ENCODE data around the gene NTN5. TPM values are rescaled to one million over a fixed set of nuclear protein-coding genes. Genes with fewer than 3 reads are reported as not detected.

The NTN5 gene
- total and polyA plus RNA-seq, 10 of the 15 experiments (the other 5 are each of a cell fraction or from before 2014, with no cell fraction given): 0.07 to 0.22 TPM; not detected in 8

DNA sequence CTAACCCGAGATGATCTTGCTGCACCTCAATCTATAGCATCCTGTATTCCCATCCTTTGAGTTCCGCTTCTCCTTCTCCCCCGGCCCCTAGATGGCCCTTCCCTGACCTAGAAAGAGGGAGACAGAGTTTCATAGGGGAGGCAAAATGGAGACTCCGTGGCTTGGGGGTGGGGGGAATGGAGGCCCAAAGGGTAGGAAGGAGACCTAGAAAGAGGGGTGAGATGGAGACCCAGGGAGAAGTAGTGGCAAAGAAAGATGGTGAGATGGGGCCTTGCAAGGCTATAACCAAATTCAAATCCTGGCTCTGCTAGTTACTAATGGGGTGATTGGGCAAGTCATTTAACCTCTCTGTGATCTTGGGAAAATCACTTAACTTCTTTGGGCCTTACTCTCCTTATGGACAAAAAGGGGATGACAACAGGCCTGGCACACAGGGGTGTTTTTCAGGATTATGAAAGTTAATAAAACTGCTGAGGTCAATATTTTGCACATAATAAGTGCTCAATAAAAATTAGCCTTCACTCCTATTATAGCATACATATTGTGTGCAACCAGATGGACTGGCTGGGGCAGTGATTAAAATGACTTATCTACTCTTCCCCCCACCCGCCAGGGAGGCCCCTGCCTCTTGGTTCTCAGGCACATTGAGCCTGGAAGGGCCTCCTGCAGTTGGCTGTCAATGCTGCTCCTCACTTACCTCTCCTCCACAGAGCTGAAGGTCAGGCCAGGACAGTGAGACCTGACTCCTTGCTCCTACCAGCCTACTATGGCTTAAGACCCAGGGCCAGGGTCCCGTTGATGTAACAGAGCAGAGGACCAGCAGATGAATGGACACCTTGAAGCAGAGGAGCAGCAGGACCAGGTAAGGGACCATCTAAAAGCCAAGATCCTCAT lies 52.9 kb downstream of the NTN5 start:
- no peaks in the 10 kb centered on the region for H3K9me3 ChIP-seq (replicated peaks; ENCODE audit: control insufficient read depth, insufficient read depth, low read length)
- RAD21 ChIA-PET (ENCODE audit: unreplicated experiment): interaction anchor here (0.6 to 1.6 kb wide), 9 partner anchors 8 to 164 kb away, joined by 3 to 15 read pairs (median 5); no protein-coding TSS in a partner anchor
- CTCF ChIA-PET: interaction anchor here (0.6 to 1.3 kb wide), 6 partner anchors 13 to 352 kb away, joined by 3 to 6 read pairs (median 3); partner anchors contain the start of gene CA11
- H2AFZ ChIP-seq (ENCODE audit: control insufficient read depth, low read depth, low read length): peak overlapping the region; percentile 82
- no peaks in the 10 kb centered on the region for H3K27me3 ChIP-seq (replicated peaks in 1 of 2; ENCODE audit: control insufficient read depth in 2 of 2, insufficient read depth in 2 of 2, low read length in 1 of 2)
- intact Hi-C loops (cut with micrococcal nuclease; ENCODE audit: unreplicated experiment) (no loop called here), in situ Hi-C loops (cut with MboI) (no loop called here)
- BruUV-seq (replicated peaks): TSS peak; percentile 84
- POLR2A ChIA-PET: interaction anchor here (0.6 to 6.6 kb wide), 14 partner anchors 11 to 974 kb away, joined by 3 to 62 read pairs (median 4); partner anchors contain the start of genes CA11, EMP3, GYS1 and RUVBL2
- peak overlapping the region; percentile 99 for H3K4me3 ChIP-seq
- 22% methylated on average over 6 of the region's 6 CpGs for WGBS (ENCODE audit: insufficient coverage, insufficient replicate concordance, low lambda C conversion rate, missing lambda C conversion rate)
- SMC1A ChIA-PET (ENCODE audit: uncharacterized antibody, unreplicated experiment): interaction anchor here (0.7 to 2.7 kb wide), 3 partner anchors 14 to 112 kb away, joined by 3 to 15 read pairs (median 4); no protein-coding TSS in a partner anchor
- peaks cover 21 to 26% of the 10 kb centered on the region in 2 experiments for H3K36me3 ChIP-seq (ENCODE audit: control insufficient read depth in 2 of 2, insufficient read depth in 2 of 2, low read length in 1 of 2)
- H3K4me1 ChIP-seq (ENCODE audit: control insufficient read depth, insufficient read depth, low read length): peaks cover 25% of the 10 kb centered on the region
- H3K4me2 ChIP-seq (ENCODE audit: control insufficient read depth, insufficient read depth): peak overlapping the region; percentile 78
- FAIRE-seq (no peak), ATAC-seq (no peak), DNase-seq (ENCODE audit: low read depth, low spot score) (no peak)
- peak overlapping the region; percentile 99 for H3K9ac ChIP-seq (ENCODE audit: control insufficient read depth, insufficient read depth, low read length)
- H3K79me2 ChIP-seq (ENCODE audit: control insufficient read depth, insufficient read depth, low read length): peaks cover 62% of the 10 kb centered on the region
- peak overlapping the region; percentile 95 for H3K27ac ChIP-seq (ENCODE audit: control insufficient read depth, insufficient read depth)
- peaks cover 12% of the 10 kb centered on the region for H4K20me1 ChIP-seq (ENCODE audit: control insufficient read depth, insufficient read depth)
- TF ChIP-seq ZNF217 (IDR thresholded peaks at IDR 0.05): peak; percentile 80; the same call in 1 of the 2 replicates
- TF ChIP-seq ATF7 (IDR thresholded peaks at IDR 0.05; ENCODE audit: low read depth): no peak
- TF ChIP-seq IKZF2 (IDR thresholded peaks at IDR 0.05): peak; percentile 20 to 39; a peak in 1 of 4 replicates
- TF ChIP-seq NRF1 (conservative IDR thresholded peaks at IDR 0.05; ENCODE audit: low read depth, low read length): no peak
- peak; percentile 19; the same call in 1 of the 2 replicates for TF ChIP-seq NR2F1 (conservative IDR thresholded peaks at IDR 0.05)
- TF ChIP-seq SMAD1 (IDR thresholded peaks at IDR 0.05; ENCODE audit: low read depth, partially characterized antibody): peak; percentile 7
- TF ChIP-seq ZNF24 (IDR thresholded peaks at IDR 0.05): no peak
- no peak for TF ChIP-seq KDM1A (IDR thresholded peaks at IDR 0.05; ENCODE audit: borderline replicate concordance)
- TF ChIP-seq NFYB (IDR thresholded peaks at IDR 0.05; ENCODE audit: insufficient read depth, low read depth, low read length): 0 out of 2 replicates have a peak, but pooled peaks have one; percentile 2
- no peak for TF ChIP-seq MTA3 (IDR thresholded peaks at IDR 0.05; ENCODE audit: borderline replicate concordance, low read length)
- no peak for TF ChIP-seq SP1 (IDR thresholded peaks at IDR 0.05; ENCODE audit: low read depth, low read length)
- TF ChIP-seq KLF5 (IDR thresholded peaks at IDR 0.05; ENCODE audit: partially characterized antibody): no peak
- TF ChIP-seq SIX5 (IDR thresholded peaks at IDR 0.05; ENCODE audit: low read depth, low read length, severe bottlenecking): no peak
- no peak for TF ChIP-seq BCL11A (IDR thresholded peaks at IDR 0.05; ENCODE audit: low read depth, low read length)
- no peak for TF ChIP-seq ZNF274 (IDR thresholded peaks at IDR 0.05; ENCODE audit: insufficient read depth, insufficient read length)
- no peak for TF ChIP-seq ETV6 (conservative IDR thresholded peaks at IDR 0.05 in 1 of 2, IDR thresholded peaks at IDR 0.05 in 1 of 2; ENCODE audit: borderline replicate concordance in 1 of 2, low read depth in 1 of 2)
- no peak for TF ChIP-seq CREB1 (IDR thresholded peaks at IDR 0.05; ENCODE audit: low read depth)
- TF ChIP-seq SMAD5 (IDR thresholded peaks at IDR 0.05; ENCODE audit: low read depth): no peak
- TF ChIP-seq TBL1XR1 (IDR thresholded peaks at IDR 0.05; ENCODE audit: low read depth, low read length): no peak
- peak; percentile 95 for TF ChIP-seq SMARCA5 (IDR thresholded peaks at IDR 0.05)
- TF ChIP-seq, protein P1, sequence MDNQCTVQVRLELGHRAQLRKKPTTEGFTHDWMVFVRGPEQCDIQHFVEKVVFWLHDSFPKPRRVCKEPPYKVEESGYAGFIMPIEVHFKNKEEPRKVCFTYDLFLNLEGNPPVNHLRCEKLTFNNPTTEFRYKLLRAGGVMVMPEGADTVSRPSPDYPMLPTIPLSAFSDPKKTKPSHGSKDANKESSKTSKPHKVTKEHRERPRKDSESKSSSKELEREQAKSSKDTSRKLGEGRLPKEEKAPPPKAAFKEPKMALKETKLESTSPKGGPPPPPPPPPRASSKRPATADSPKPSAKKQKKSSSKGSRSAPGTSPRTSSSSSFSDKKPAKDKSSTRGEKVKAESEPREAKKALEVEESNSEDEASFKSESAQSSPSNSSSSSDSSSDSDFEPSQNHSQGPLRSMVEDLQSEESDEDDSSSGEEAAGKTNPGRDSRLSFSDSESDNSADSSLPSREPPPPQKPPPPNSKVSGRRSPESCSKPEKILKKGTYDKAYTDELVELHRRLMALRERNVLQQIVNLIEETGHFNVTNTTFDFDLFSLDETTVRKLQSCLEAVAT (IDR thresholded peaks at IDR 0.05): peak; percentile 84; the same call in 1 of the 2 replicates
- TF ChIP-seq RCOR1 (conservative IDR thresholded peaks at IDR 0.05; ENCODE audit: low read depth, low read length): 0 out of 2 replicates have a peak, but pooled peaks have one; percentile 44
- no peak for TF ChIP-seq BACH1 (IDR thresholded peaks at IDR 0.05; ENCODE audit: borderline replicate concordance)
- no peak for TF ChIP-seq DPF2 (IDR thresholded peaks at IDR 0.05)
- no peak for TF ChIP-seq NR2C2 (IDR thresholded peaks at IDR 0.05; ENCODE audit: borderline replicate concordance, control insufficient read depth, insufficient read length, low read depth)

Data from GM12878 (cell line).